ENCODE measurements around the gene OR10H3.

Gene OR10H3

DNA sequence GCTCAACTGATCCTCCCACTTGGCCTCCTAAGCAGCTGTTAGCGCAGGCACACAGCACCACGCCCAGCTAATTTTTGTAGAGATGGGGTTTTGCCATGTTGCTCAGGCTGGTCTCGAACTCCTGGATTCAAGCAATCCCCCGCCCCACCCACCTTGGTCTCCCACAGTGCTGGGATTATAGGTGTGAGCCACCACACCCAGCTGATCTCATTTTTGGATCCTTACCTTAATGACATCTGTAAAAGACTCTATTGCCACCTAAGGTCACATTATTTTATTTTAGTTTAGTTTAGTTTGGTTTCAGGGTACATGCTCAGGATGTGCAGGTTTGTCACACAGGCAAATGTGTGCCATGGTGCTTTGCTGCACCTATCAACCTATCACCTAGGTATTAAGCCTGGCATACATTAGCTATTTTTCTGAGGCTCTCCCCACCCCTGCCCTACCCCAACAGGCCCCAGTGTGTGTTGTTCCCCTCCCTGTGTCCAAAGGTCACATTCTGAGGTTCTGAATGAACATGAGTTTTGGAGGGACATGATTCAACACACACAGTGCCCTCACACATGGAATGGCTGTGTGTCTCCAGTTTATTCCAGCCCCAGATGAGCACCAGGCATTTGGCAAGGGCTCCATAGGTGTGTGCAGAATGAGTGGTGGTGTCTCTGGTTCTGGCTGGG is 50.9 kb downstream of the OR10H3 start:
- Histone ChIP-seq H3K36me3 (no peaks in the 10 kb centered on the region), H3K27ac (no peak overlapping the region), H3K4me3 (ENCODE audit: low read depth in 1 of 2, low read length in 1 of 2) (no peak overlapping the region), H3K27me3 (peaks cover 42% of the 10 kb centered on the region), H3K9me3 (no peaks in the 10 kb centered on the region), H3K4me1 (ENCODE audit: control insufficient read depth in 1 of 2, insufficient read depth in 1 of 2, low read depth in 1 of 2, low read length in 1 of 2) (no peaks in the 10 kb centered on the region)
- TF ChIP-seq, protein P1, sequence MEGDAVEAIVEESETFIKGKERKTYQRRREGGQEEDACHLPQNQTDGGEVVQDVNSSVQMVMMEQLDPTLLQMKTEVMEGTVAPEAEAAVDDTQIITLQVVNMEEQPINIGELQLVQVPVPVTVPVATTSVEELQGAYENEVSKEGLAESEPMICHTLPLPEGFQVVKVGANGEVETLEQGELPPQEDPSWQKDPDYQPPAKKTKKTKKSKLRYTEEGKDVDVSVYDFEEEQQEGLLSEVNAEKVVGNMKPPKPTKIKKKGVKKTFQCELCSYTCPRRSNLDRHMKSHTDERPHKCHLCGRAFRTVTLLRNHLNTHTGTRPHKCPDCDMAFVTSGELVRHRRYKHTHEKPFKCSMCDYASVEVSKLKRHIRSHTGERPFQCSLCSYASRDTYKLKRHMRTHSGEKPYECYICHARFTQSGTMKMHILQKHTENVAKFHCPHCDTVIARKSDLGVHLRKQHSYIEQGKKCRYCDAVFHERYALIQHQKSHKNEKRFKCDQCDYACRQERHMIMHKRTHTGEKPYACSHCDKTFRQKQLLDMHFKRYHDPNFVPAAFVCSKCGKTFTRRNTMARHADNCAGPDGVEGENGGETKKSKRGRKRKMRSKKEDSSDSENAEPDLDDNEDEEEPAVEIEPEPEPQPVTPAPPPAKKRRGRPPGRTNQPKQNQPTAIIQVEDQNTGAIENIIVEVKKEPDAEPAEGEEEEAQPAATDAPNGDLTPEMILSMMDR (IDR thresholded peaks at IDR 0.05) = no peak

DNA sequence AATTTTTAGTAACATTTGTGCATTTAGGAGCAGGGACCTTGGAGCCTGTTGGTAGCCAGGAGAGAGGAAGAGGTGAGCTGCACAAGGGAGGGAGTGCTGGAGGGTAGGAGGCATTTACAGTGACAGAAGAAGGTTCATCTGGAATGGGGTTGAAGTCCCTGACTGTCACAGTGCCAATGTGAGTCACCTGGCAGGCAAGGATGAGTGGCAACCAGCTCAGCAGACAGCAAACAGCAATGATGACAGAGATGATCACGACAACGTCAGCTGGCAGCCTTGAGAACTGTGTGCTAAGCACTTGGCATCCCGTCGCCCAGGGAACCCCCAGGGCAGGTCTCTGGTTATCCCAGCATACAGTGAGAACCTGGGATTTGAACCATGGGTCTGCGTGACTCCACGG is 52.3 kb downstream of the OR10H3 start:
- no peaks in the 10 kb centered on the region for H3K36me3 ChIP-seq
- H3K4me1 ChIP-seq (ENCODE audit: control insufficient read depth in 1 of 2, insufficient read depth in 1 of 2, low read depth in 1 of 2, low read length in 1 of 2) = no peaks in the 10 kb centered on the region
- no peak overlapping the region for H3K4me3 ChIP-seq (ENCODE audit: low read depth in 1 of 2, low read length in 1 of 2)
- peaks cover 42% of the 10 kb centered on the region for H3K27me3 ChIP-seq
- TF ChIP-seq, protein P1 (IDR thresholded peaks at IDR 0.05) = no peak
- no peaks in the 10 kb centered on the region for H3K9me3 ChIP-seq
- H3K27ac ChIP-seq = no peak overlapping the region

All from neutrophil (primary cell).